Keratinocyte (primary cell): ENCODE measurements around the gene TPI1.

Experiments
- CTCF ChIP-seq, 3 experiments: IDR thresholded peaks in 1 of 3; conservative IDR thresholded peaks in 1 of 3; optimal IDR thresholded peaks in 1 of 3; 2 replicates in 2 of 3; 3 replicates in 1 of 3; pipeline versions ENCODE3 to v1.5.1; 2011; ENCODE audit warnings: low read length in 3 of 3, mild to moderate bottlenecking in 3 of 3, moderate library complexity in 2 of 3, control low read depth in 1 of 3, inconsistent platforms in 1 of 3; ENCODE audit not compliant: insufficient read depth in 2 of 3; ENCODE audit errors: extremely low read depth in 1 of 3
- EZH2 ChIP-seq: IDR thresholded peaks from one replicate; pipeline ENCODE4 v1.6.1; 2012; ENCODE audit warnings: inconsistent platforms, mild to moderate bottlenecking, low read length, moderate library complexity

GRCh38 chr12:6853626-6854025, 13.7 kb upstream of the TPI1 start:
- TF ChIP-seq CTCF (optimal IDR thresholded peaks at IDR 0.05 in 1 of 3, IDR thresholded peaks at IDR 0.05 in 1 of 3, conservative IDR thresholded peaks at IDR 0.05 in 1 of 3; ENCODE audit: extremely low read depth in 1 of 3, insufficient read depth in 2 of 3, low read length in 3 of 3) (no peak), EZH2 (no peak)
